ENCODE measurements around the gene UMOD.

UMOD gene

GRCh38 chr16:20307240-20307671 lies 45.3 kb downstream of the UMOD start:
- in situ Hi-C loops (cut with MboI; ENCODE audit: low sequenced_read_pairs): no loop called here

GRCh38 chr16:20306401-20306800 lies 46.1 kb downstream of the UMOD start:
- in situ Hi-C loops (cut with MboI; ENCODE audit: low sequenced_read_pairs): no loop called here

- in situ Hi-C loops (cut with MboI; ENCODE audit: low sequenced_read_pairs): no loop called here
Observed at GRCh38 chr16:20303012-20303411, 49.5 kb downstream of the UMOD start.

GRCh38 chr16:20302389-20302788 lies 50.1 kb downstream of the UMOD start:
- in situ Hi-C loops (cut with MboI; ENCODE audit: low sequenced_read_pairs): no loop called here

GRCh38 chr16:20301840-20302239 lies 50.7 kb downstream of the UMOD start:
- in situ Hi-C loops (cut with MboI; ENCODE audit: low sequenced_read_pairs): no loop called here

GRCh38 chr16:20300312-20301097 lies 52.0 kb downstream of the UMOD start:
- in situ Hi-C loops (cut with MboI; ENCODE audit: low sequenced_read_pairs): no loop called here

- in situ Hi-C loops (cut with MboI; ENCODE audit: low sequenced_read_pairs): no loop called here
Observed at GRCh38 chr16:20298452-20298851, 54.1 kb downstream of the UMOD start.

GRCh38 chr16:20291208-20292206 lies 61.0 kb downstream of the UMOD start:
- in situ Hi-C loops (cut with MboI; ENCODE audit: low sequenced_read_pairs): no loop called here

GRCh38 chr16:20289571-20289970 lies 62.9 kb downstream of the UMOD start:
- in situ Hi-C loops (cut with MboI; ENCODE audit: low sequenced_read_pairs): no loop called here

GRCh38 chr16:20285993-20286499 lies 66.5 kb downstream of the UMOD start:
- in situ Hi-C loops (cut with MboI; ENCODE audit: low sequenced_read_pairs): no loop called here
